Body of pancreas (tissue), 4 donors: ENCODE measurements around the gene GPR146. TPM values are rescaled to one million over a fixed set of nuclear protein-coding genes. Genes with fewer than 3 reads are reported as not detected.
A peak's percentile ranks its signal among the peaks of the same experiment; 100 is the strongest.

ENCODE experiments used
- ATAC-seq: fragments of 150-250 bp; one replicate; pipeline ENCODE4 v1.9.1; 2016
- DNase-seq, 4 donors: peaks; one replicate each; pipeline ENCODE4 v3.0.0-alpha.2; 2019
- H3K27ac ChIP-seq, 4 donors: fragments of 200-600 bp; sonication (generic); 1 replicate in 3 of 4; 2 replicates in 1 of 4; pipeline versions ENCODE4 v1.5.1 to v1.6.1; 2016 to 2019; ENCODE audit warnings: mild to moderate bottlenecking in 1 of 4, mixed read lengths in 1 of 4, moderate library complexity in 1 of 4
- H3K27me3 ChIP-seq, 2 donors: fragments of 200-600 bp; sonication (generic); one replicate each; pipeline ENCODE4 v1.6.0; 2016; ENCODE audit warnings: mild to moderate bottlenecking in 1 of 2
- H3K36me3 ChIP-seq, 2 donors: fragments of 200-600 bp; sonication (generic); replicated peaks in 1 of 2; 2 replicates each; pipeline ENCODE4 v1.5.1; 2016; ENCODE audit warnings: low read depth in 2 of 2; ENCODE audit not compliant: insufficient read depth in 1 of 2
- H3K4me1 ChIP-seq: fragments of 200-600 bp; sonication (generic); one replicate; pipeline ENCODE4 v1.6.0; 2016
- H3K4me3 ChIP-seq, 2 donors: fragments of 200-600 bp; sonication (generic); 1 replicate in 1 of 2; 2 replicates in 1 of 2; pipeline ENCODE4 v1.5.1; 2016 to 2019
- H3K9me3 ChIP-seq, 3 donors: fragments of 200-600 bp; sonication (generic); 1 replicate in 2 of 3; 2 replicates in 1 of 3; pipeline ENCODE4 v1.5.1; 2016
- CTCF ChIP-seq, 7 experiments: fragments of 450-650 bp in 4 of 7; fragments of 200-600 bp in 3 of 7; sonication (generic) in 3 of 7; IDR thresholded peaks; one replicate each; pipeline ENCODE4 v1.5.1; 2016 to 2019; ENCODE audit warnings: antibody characterized with exemption in 7 of 7
- POLR2A ChIP-seq, 3 donors: fragments of 450-650 bp; IDR thresholded peaks; one replicate each; pipeline ENCODE4 v1.6.1; 2016; ENCODE audit warnings: antibody characterized with exemption in 3 of 3, mild to moderate bottlenecking in 2 of 3
- WGBS, 2 donors: methylation state at CpG; one replicate each; pipeline ENCODE4 v1.1.5; 2017; 5-methylcytosine and 5-hydroxymethylcytosine counted together
- intact Hi-C: fragments of 100-400 bp; cut with DNase I; formaldehyde crosslinking; loops from one replicate; pipeline ENCODE4 v1.15.1; 2023
- total RNA-seq, 2 donors: library from RNA; depleted of rRNA; stranded (reverse); fragments of >200 nt; gene quantifications; one replicate each; pipeline ENCODE4 v1.1.0, GENCODE V29; 2016

GPR146 gene
- total RNA-seq, 2 donors from 2014 or later: 8.8 to 11.2 TPM

- H3K36me3 ChIP-seq: no peaks in the 10 kb centered on the region
- no peaks in the 10 kb centered on the region for H3K27me3 ChIP-seq
- intact Hi-C loops: loop anchor here (10.0 kb wide), 1 partner anchor 172 kb away; no protein-coding TSS in a partner anchor
- no peaks in the 10 kb centered on the region for H3K9me3 ChIP-seq
- 44 to 45% methylated on average over 14 to 27 of the region's 27 CpGs for WGBS, 2 donors
- peak overlapping the region; percentile 65 to 84 (median 76) for H3K27ac ChIP-seq
- peak; percentile 83 for ATAC-seq
- peaks cover 32% of the 10 kb centered on the region for H3K4me1 ChIP-seq
- peak; percentile 78 to 88 (median 86) for DNase-seq
- peak in 2 of 7 experiments; percentile 15 to 16 for TF ChIP-seq CTCF (IDR thresholded peaks at IDR 0.05)
- peak in 1 of 3 donors; percentile 7 for TF ChIP-seq POLR2A (IDR thresholded peaks at IDR 0.05)
- no peak overlapping the region for H3K4me3 ChIP-seq
These were observed 32.1 kb downstream of the GPR146 start for GRCh38 chr7:1076184-1077072.

GRCh38 chr7:1078519-1078918 lies 34.2 kb downstream of the GPR146 start:
- H3K27ac ChIP-seq: peak overlapping the region in 2 of 4 donors; percentile 75 to 84
- no peaks in the 10 kb centered on the region for H3K27me3 ChIP-seq
- H3K4me3 ChIP-seq: no peak overlapping the region
- WGBS, 2 donors: 93 to 100% methylated on average over 3 to 9 of the region's 11 CpGs
- TF ChIP-seq POLR2A (IDR thresholded peaks at IDR 0.05): no peak
- no peak for TF ChIP-seq CTCF (IDR thresholded peaks at IDR 0.05)
- ATAC-seq (no peak), DNase-seq (no peak)
- H3K4me1 ChIP-seq: peaks cover 32% of the 10 kb centered on the region
- no peaks in the 10 kb centered on the region for H3K36me3 ChIP-seq
- no peaks in the 10 kb centered on the region for H3K9me3 ChIP-seq
- intact Hi-C loops: loop anchor here (10.0 kb wide), 1 partner anchor 174 kb away; no protein-coding TSS in a partner anchor

- no peak overlapping the region for H3K27ac ChIP-seq
- no peak for DNase-seq
- WGBS, 2 donors: 86 to 88% methylated on average over 10 to 15 of the region's 15 CpGs
- ATAC-seq: no peak
- peaks cover 32% of the 10 kb centered on the region for H3K4me1 ChIP-seq
- no peaks in the 10 kb centered on the region for H3K9me3 ChIP-seq
- no peak overlapping the region for H3K4me3 ChIP-seq
- intact Hi-C loops: loop anchor here (10.0 kb wide), 1 partner anchor 174 kb away; no protein-coding TSS in a partner anchor
- TF ChIP-seq POLR2A (IDR thresholded peaks at IDR 0.05): no peak
- no peak for TF ChIP-seq CTCF (IDR thresholded peaks at IDR 0.05)
- no peaks in the 10 kb centered on the region for H3K27me3 ChIP-seq
- H3K36me3 ChIP-seq: no peaks in the 10 kb centered on the region
These were observed 34.6 kb downstream of the GPR146 start for GRCh38 chr7:1078985-1079384.

- no peak overlapping the region for H3K4me3 ChIP-seq
- TF ChIP-seq POLR2A (IDR thresholded peaks at IDR 0.05) (no peak), CTCF (IDR thresholded peaks at IDR 0.05) (no peak)
- H3K27ac ChIP-seq: no peak overlapping the region
- no peak for ATAC-seq
- peaks cover 32% of the 10 kb centered on the region for H3K4me1 ChIP-seq
- WGBS, 2 donors: 90 to 100% methylated on average over 3 to 11 of the region's 12 CpGs
- H3K27me3 ChIP-seq: no peaks in the 10 kb centered on the region
- no peaks in the 10 kb centered on the region for H3K9me3 ChIP-seq
- H3K36me3 ChIP-seq: no peaks in the 10 kb centered on the region
- DNase-seq: no peak
- intact Hi-C loops: loop anchor here (10.0 kb wide), 1 partner anchor 175 kb away; no protein-coding TSS in a partner anchor
These were observed 35.2 kb downstream of the GPR146 start for GRCh38 chr7:1079546-1079945.
